Measurements from ENCODE around the gene FAN1. TPM values are rescaled to one million over a fixed set of nuclear protein-coding genes. Genes with fewer than 3 reads are reported as not detected.

Gene FAN1
- total and polyA plus RNA-seq, 2 of the 4 experiments (the other 2 are of a cell fraction) = 7.6 to 12.4 TPM

GRCh38 chr15:30930422-30930821 lies 26.7 kb downstream of the FAN1 start:
- Histone ChIP-seq H3K4me3 (ENCODE audit: insufficient read depth, low read depth, low read length) (no peak overlapping the region), H3K4me1 (ENCODE audit: control insufficient read depth, insufficient read depth, low read length) (peaks cover 12% of the 10 kb centered on the region), H4K5ac (ENCODE audit: low read depth, low read length) (no peak overlapping the region), H3K23ac (ENCODE audit: low read depth, low read length) (no peak overlapping the region), H3K36me3 (ENCODE audit: control insufficient read depth, insufficient read depth, low read length) (peaks cover 33% of the 10 kb centered on the region), H3K9me1 (ENCODE audit: insufficient read depth, low read length) (peaks cover 17% of the 10 kb centered on the region), H3K14ac (replicated peaks; ENCODE audit: low read depth, low read length) (no peak overlapping the region), H4K20me1 (ENCODE audit: insufficient read depth, low read length) (peaks cover 24% of the 10 kb centered on the region; the same call in 1 of the 2 replicates), H2BK120ac (ENCODE audit: low read depth, low read length) (no peak overlapping the region), H3K56ac (ENCODE audit: extremely low read depth, insufficient read depth, low read length) (no peak overlapping the region), H3K4ac (ENCODE audit: low read depth, low read length) (no peak overlapping the region), H2BK15ac (ENCODE audit: low read depth, low read length) (no peak overlapping the region), H3K79me1 (ENCODE audit: low read depth in 1 of 2, low read length in 2 of 2) (no peaks in the 10 kb centered on the region), H3K27me3 (ENCODE audit: control insufficient read depth, insufficient read depth, low read length) (no peaks in the 10 kb centered on the region; the same call in 1 of the 2 replicates), H2AFZ (replicated peaks; ENCODE audit: low read length, poor library complexity) (no peak overlapping the region), H3K4me2 (ENCODE audit: low read depth, low read length) (no peak overlapping the region), H3K27ac (ENCODE audit: insufficient read depth, low read length) (no peak overlapping the region), H3K9me3 (ENCODE audit: control insufficient read depth, insufficient read depth, low read length) (no peaks in the 10 kb centered on the region), H4K8ac (ENCODE audit: low read depth in 2 of 2, low read length in 2 of 2) (no peak overlapping the region), H2AK9ac (replicated peaks; ENCODE audit: low read depth, low read length, poor library complexity) (no peak overlapping the region), H2BK20ac (ENCODE audit: low read depth, low read length) (no peak overlapping the region), H2BK5ac (ENCODE audit: low read depth, low read length, poor library complexity, severe bottlenecking) (no peak overlapping the region), H3K18ac (ENCODE audit: low read depth, low read length) (no peak overlapping the region), H4K91ac (ENCODE audit: insufficient read depth, low read depth, low read length) (no peak overlapping the region), H3K9ac (ENCODE audit: low read depth, low read length) (no peak overlapping the region), H2AK5ac (ENCODE audit: low read depth, low read length) (no peak overlapping the region)
- dilution Hi-C loops (cut with HindIII; ENCODE audit: low sequenced_read_pairs, unreplicated experiment) = no loop called here
- DNase-seq (no peak), ATAC-seq (ENCODE audit: low read depth) (no peak)
- POLR2A ChIA-PET (ENCODE audit: unreplicated experiment) = no interaction called here
- in situ Hi-C loops (cut with MboI; ENCODE audit: low sequenced_read_pairs) = no loop called here
- intact Hi-C loops (cut with micrococcal nuclease) = no loop called here
- TF ChIP-seq FOS (IDR thresholded peaks at IDR 0.05; ENCODE audit: low read depth, low read length) = no peak
- TF ChIP-seq MAZ (IDR thresholded peaks at IDR 0.05; ENCODE audit: borderline replicate concordance, low read depth, low read length) = no peak
- no peak for TF ChIP-seq MXI1 (IDR thresholded peaks at IDR 0.05; ENCODE audit: borderline replicate concordance, low read depth, low read length)
- no peak for TF ChIP-seq ELK1 (IDR thresholded peaks at IDR 0.05; ENCODE audit: borderline replicate concordance, low read depth, low read length)
- no peak for TF ChIP-seq POLR2A (IDR thresholded peaks at IDR 0.05; ENCODE audit: low read depth, low read length)
- no peak for TF ChIP-seq BHLHE40 (IDR thresholded peaks at IDR 0.05; ENCODE audit: low read depth, low read length)
- TF ChIP-seq SMC3 (IDR thresholded peaks at IDR 0.05; ENCODE audit: low read depth, low read length) = no peak
- no peak for TF ChIP-seq USF2 (IDR thresholded peaks at IDR 0.05; ENCODE audit: low read depth, low read length)
- TF ChIP-seq MAFK (IDR thresholded peaks at IDR 0.05; ENCODE audit: low read depth, low read length) = no peak
- no peak for TF ChIP-seq CTCF (conservative IDR thresholded peaks at IDR 0.05; ENCODE audit: low read depth, low read length)
- TF ChIP-seq RCOR1 (IDR thresholded peaks at IDR 0.05; ENCODE audit: insufficient replicate concordance, low read length) = no peak
- TF ChIP-seq RFX5 (IDR thresholded peaks at IDR 0.05; ENCODE audit: low read depth, low read length) = no peak
- no peak for TF ChIP-seq NFE2L2 (IDR thresholded peaks at IDR 0.05; ENCODE audit: low read depth, low read length)
- no peak for TF ChIP-seq CHD1 (IDR thresholded peaks at IDR 0.05; ENCODE audit: low read depth, low read length)
- no peak for TF ChIP-seq RAD21 (IDR thresholded peaks at IDR 0.05; ENCODE audit: low read length)
- TF ChIP-seq CEBPB (IDR thresholded peaks at IDR 0.05; ENCODE audit: low read depth, low read length) = no peak
- BruUV-seq (replicated peaks) = no TSS peak
- WGBS, 2 experiments (ENCODE audit: extremely low coverage in 2 of 2, insufficient read length in 1 of 2) = 97% methylated on average over 5 of the region's 8 CpGs; no CpG with 5 or more reads in 1 of the 2 experiments
- CTCF ChIA-PET = no interaction called here
